Medulla oblongata (tissue), 1 donor: ENCODE data around the gene GMPPA.
A peak's percentile ranks its signal among the peaks of the same experiment; 100 is the strongest.

Experiments used
- DNase-seq: peaks from one replicate; pipeline ENCODE4 v3.0.0-alpha.2; 2015; ENCODE audit errors: extremely low spot score

The GMPPA gene

DNA sequence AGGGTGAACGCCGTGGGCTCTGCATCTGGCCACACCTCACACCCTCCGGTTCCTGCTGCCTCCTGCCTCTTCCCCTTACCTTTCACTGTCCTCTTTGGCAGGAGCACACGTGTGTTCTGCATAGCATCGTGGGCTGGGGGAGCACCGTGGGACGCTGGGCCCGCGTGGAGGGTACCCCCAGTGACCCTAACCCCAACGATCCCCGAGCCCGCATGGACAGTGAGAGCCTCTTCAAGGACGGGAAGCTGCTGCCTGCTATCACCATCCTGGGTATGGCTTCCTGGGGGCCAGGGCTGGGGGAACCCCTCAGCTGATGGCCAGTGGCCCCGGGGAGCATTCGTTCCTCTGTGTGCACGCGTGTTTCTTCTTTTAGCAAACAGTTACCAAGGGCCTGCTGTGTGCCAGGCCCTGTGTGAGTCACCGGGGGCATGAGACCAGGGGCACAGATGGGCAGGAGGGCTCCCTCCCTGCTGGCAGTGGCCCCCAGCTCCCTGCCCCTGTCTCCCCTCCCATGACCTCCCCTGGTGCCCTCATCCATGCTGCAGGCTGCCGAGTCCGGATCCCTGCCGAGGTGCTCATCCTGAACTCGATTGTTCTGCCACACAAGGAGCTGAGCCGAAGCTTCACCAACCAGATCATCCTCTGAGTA, 7.6 kb downstream of the GMPPA start:
- no peak for DNase-seq

- DNase-seq, result peak; percentile 40
Measured at GRCh38 chr2:219506802-219507526, 8.3 kb downstream of the GMPPA start.

DNA sequence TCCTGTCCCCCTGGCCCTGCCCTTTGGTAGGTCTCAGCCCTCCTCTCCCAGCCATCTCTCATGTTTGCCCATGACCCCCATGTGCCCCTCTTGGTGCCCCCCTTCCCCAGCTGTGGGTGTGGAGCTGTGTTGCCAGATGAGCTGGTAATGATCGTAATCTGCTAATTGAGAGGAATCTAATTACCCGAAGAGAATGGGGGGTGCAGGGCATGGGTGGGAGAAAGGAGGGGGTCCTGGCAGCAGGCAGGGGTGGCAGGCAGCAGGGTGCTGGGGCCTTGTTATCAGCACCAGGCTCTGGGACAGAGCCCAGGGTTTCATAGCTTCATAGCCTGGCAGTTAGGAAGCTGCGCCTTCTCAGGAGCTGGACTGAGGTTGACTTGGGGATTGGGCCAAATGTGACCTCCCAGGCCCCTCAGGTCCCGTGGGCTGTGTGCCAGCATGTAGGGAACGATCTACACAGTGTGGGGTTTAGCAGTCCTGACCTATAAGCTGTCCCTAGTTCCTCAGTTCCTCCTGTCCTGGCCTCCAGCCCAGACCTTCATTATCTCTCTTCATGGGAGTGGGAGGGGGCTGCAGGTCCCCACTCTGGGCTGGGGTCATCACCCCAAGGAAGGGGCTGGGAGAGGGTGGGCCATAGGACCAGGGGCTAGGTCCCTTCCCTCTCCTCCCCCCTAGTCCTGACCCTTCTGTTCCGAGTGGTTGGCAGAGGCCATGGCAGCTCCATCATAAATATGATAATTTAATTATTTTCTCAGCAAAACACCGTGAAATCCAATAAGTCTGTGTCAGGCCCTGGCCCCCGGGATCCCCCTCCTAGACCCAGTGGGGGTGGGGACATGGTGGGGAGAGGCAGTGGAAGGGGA, 9.1 kb downstream of the GMPPA start:
- DNase-seq, result no peak

- DNase-seq, result no peak
Measured at GRCh38 chr2:219508444-219508734, 9.7 kb downstream of the GMPPA start.

GRCh38 chr2:219508971-219509779, 10.5 kb downstream of the GMPPA start:
- no peak for DNase-seq

- DNase-seq, result peak; percentile 73
Measured at GRCh38 chr2:219509780-219510511, 11.3 kb downstream of the GMPPA start.

DNA sequence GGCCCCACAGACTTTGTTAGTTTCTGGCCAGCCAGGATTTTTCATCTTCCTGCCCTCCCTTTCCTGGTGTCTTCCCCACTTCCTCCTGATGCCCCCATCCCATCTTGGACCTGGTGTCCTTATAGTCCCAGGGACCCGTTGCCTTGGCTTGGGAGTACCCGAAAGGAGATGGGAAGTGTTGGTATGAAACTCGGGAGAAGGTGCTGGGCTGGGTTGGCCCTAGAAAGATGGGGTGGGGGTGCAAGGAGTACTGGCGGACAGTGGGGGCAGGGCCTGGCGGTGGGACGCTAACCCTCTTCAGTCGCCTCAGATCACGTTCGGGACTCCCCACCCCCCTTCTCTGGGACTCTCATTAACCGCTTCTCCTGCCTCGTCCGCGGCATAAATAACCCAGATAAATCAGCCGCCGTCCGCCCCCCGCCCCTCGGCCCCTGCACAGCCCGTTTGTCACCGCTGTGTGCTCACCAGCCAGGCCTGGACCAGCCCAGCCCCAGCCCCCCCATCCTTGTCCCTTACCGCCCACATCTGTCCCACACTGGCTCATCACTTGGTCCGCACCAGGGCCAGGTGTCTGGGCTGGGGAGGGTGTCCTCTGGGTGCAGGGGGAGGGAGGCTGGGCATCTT, 11.9 kb downstream of the GMPPA start:
- no peak for DNase-seq

DNA sequence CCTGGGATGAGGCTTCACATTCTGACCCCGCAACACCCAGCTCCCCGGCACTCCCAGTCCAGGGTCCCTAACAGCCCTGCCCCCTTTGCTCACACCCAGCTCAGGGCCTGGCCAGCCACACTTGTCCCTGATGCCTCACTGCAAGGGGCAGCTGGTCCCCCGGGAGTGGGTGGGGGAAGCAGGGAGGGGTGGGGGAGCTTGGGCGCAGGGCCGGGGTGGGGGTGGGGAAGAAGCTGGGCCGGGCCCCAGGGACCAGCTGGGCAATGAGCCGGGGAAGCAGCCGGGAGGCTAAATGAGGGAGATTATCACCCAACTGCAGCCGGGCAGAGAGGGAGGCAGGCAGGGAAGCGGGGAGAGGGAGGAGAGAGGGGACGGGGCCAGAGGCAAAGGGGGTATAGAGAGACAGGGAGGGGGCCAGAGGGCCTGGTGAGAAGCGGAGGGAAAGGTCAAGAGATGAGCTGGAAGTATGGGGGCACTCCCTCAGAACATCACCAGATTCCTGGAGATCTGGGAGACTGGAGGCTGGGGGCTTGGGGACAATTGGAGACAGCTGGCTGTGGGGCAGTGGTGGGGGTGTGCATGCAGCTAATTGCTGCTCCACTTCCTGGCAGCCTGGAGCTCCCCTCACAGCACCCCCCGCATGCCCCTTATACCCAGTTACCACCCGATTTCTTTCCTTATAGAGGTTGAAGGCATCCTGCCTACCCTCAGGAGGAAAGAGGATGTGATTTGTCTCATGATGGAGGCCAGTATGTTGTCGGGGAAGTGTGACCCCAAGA, 13.0 kb downstream of the GMPPA start:
- DNase-seq, result no peak

DNA sequence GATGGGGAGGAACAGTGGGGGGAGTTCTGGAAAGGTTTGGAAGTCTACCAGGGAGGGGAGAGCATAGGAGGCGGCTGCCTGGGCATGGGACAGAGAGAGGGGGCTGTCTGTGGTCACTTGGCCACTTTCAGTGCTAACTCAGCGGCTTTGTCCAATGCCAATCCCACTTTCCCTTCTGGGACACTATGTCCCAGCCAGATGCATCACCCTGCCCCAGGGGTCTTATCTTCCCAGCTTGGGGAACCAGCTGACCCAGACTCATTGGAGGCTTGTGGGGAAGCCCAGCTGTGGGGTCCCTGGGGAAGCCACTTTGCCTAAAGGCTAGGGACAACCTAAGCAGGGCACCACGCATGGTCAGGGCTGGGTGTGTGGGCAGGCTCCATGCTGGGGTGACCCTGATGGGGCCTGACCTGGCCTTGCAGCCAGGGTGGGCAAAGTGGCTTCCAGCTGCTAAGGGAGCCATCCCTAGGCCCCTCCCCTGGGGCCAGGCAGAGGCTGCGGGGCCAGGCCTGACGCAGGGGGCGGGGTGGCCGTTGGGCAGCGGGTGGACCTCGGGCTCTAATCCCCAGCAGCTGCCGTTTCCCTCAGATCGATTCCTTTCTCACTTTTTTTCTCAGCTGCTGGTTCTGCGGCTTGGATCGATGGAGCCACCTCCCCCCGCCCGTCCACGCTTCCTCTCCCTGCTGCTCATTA, 14.0 kb downstream of the GMPPA start:
- DNase-seq, result no peak

GRCh38 chr2:219513787-219514186, 15.1 kb downstream of the GMPPA start:
- no peak for DNase-seq

- no peak for DNase-seq
Measured at GRCh38 chr2:219514196-219514761, 15.6 kb downstream of the GMPPA start, which contains the start of gene ASIC4. Gene ASIC4 (plus strand): TSS chr2:219514482. CDS start chr2:219514725, 243 bp downstream.

DNA sequence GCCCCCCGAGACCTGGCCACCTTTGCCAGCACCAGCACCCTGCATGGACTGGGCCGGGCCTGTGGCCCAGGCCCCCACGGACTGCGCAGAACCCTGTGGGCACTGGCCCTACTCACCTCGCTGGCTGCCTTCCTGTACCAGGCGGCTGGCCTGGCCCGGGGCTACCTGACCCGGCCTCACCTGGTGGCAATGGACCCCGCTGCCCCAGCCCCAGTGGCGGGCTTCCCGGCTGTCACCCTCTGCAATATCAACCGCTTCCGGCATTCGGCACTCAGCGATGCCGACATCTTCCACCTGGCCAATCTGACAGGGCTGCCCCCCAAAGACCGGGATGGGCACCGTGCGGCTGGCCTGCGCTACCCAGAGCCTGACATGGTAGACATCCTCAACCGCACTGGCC, 16.1 kb downstream of the GMPPA start:
- DNase-seq, result no peak

GRCh38 chr2:219515874-219516629, 17.4 kb downstream of the GMPPA start:
- no peak for DNase-seq

GRCh38 chr2:219516888-219517287, 18.2 kb downstream of the GMPPA start:
- no peak for DNase-seq

DNA sequence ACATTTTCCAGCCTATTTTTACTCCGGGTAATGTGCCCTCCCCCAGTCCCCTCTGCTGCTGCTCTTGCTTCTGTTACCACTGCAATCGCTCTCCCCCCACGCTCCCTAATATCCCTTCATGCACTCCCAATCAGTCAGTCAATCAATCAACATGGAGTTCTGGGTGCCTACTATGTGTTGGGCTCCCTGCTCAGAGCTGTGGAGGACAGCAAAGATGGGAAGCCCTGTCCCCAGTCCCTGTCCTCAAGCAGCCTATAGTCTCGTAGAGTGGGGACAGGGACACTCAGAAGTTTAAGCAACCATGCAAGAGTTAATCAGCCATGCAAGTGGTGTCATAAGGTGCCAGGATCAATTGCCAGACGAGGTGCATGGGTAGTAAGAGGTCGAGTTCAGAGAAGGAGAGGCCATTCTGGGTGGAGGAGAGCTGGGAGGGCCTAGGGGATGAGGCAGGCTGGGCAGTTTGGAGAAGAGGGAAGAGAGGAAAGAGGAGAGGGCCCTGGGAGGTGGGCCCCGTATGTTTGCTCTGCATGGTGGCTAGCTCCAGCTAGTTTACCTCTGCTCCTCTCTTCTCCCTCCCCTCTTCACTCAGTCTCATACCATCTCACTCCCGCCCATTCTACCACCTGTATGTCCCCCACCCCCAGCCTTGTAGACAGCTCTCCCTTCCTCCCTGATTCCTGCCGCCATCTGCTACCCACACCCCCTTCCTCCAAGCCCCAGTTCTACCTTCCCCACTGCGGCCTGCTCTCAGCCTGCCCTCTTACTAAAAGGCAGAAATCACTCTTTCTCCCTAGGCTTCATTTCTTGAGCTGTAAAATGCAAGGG, 19.5 kb downstream of the GMPPA start:
- no peak for DNase-seq

DNA sequence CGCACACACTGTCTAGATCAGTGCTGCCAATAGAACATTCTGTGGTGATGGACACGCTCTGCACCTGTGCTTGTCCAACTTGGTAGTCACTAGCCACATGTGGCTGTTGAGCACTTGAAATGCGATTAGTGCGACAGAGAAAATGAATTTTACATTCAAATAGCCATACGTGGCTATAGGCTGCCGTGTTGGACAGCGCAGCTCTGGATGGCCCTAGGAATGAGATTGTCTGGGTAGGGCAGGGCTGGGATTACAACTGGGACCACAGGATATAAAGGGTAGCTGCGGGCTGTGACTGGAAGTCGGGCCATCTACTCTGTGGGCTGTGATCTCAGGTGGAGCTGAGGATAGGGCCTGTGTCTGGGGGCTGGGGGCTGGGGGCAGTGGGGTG, 20.8 kb downstream of the GMPPA start:
- no peak for DNase-seq

GRCh38 chr2:219520079-219520478, 21.4 kb downstream of the GMPPA start:
- no peak for DNase-seq
